ENCODE measurements around the gene OR2T10. TPM values are rescaled to one million over a fixed set of nuclear protein-coding genes. Genes with fewer than 3 reads are reported as not detected.
"Not testable (repeated sequence)": the region's sequence is repeated elsewhere in the genome, so short reads cannot be mapped to it uniquely, and the experiment has no call there.

The OR2T10 gene
- total and polyA plus RNA-seq, 2 of the 8 experiments (the other 6 are each of a cell fraction or from before 2014, with no cell fraction given) = not detected

DNA sequence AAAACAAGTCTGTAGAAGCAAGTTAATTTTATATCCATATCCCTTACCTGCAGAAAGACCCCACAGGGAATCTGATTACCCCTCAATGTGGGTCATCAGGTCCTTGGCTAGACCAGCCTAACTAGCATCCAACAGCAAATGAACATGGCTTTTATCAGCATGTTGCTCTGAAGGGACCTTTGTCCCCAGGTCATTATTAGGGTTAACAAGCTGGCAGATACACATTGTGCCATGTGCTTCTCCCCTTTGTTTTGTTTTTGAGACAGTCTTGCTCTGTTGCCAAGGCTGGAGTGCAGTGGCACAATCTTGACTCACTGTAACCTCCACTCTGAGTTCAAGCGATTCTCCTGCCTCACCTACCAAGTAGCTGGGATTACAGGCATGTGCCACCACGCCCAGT is 37.5 kb upstream of the OR2T10 start, which contains the start of gene OR2T11:
Gene OR2T11 (minus strand): TSS at position 101 of the 400 bp plus-strand sequence. CDS start 7,963 bp downstream, outside the sequence.
- H3K18ac ChIP-seq (ENCODE audit: extremely low read depth, low read length); H3K4me3 ChIP-seq (ENCODE audit: extremely low read depth in 1 of 4, insufficient read depth in 2 of 4, low read depth in 3 of 4, low read length in 4 of 4); H2BK15ac ChIP-seq (ENCODE audit: low read length); H4K91ac ChIP-seq (replicated peaks; ENCODE audit: insufficient read length, low read length); H2BK20ac ChIP-seq (ENCODE audit: low read length); H3K27ac ChIP-seq (ENCODE audit: low read depth, low read length); H3K56ac ChIP-seq (replicated peaks; ENCODE audit: insufficient read length, low read depth, low read length); H2AFZ ChIP-seq (ENCODE audit: low read length); DNase-seq (ENCODE audit: low read depth in 1 of 2, low spot score in 2 of 2); H3K4me2 ChIP-seq (ENCODE audit: insufficient read depth in 1 of 2, low read depth in 2 of 2, low read length in 2 of 2); H2BK120ac ChIP-seq (replicated peaks; ENCODE audit: low read depth, low read length); H4K5ac ChIP-seq (ENCODE audit: insufficient read length, low read depth, low read length); POLR2A ChIA-PET (ENCODE audit: partially characterized antibody); H3K23ac ChIP-seq (ENCODE audit: insufficient read length); H3K14ac ChIP-seq (ENCODE audit: insufficient read length); H2AK5ac ChIP-seq (ENCODE audit: low read depth, low read length); H3K79me1 ChIP-seq (ENCODE audit: low read depth, low read length); H3K23me2 ChIP-seq (ENCODE audit: low read depth, low read length); FAIRE-seq; H3K36me3 ChIP-seq (ENCODE audit: control insufficient read depth in 2 of 4, insufficient read depth in 4 of 4, low read length in 3 of 4); H3K4me1 ChIP-seq (replicated peaks in 1 of 4; ENCODE audit: control insufficient read depth in 3 of 4, insufficient read depth in 4 of 4, low read length in 3 of 4); H4K8ac ChIP-seq (ENCODE audit: extremely low read depth, insufficient read depth, low read length); H3K9ac ChIP-seq (replicated peaks in 1 of 4; ENCODE audit: extremely low read depth in 1 of 4, low read depth in 3 of 4, low read length in 3 of 4); H3K79me2 ChIP-seq (ENCODE audit: control insufficient read depth in 1 of 2, insufficient read depth in 2 of 2, low read length in 2 of 2); H2BK12ac ChIP-seq (ENCODE audit: low read depth, low read length); H3K4ac ChIP-seq (replicated peaks; ENCODE audit: insufficient read length, low read depth, low read length); CTCF ChIA-PET (ENCODE audit: partially characterized antibody); H3K27me3 ChIP-seq (replicated peaks in 1 of 4; ENCODE audit: control insufficient read depth in 3 of 4, extremely low read depth in 1 of 4, insufficient read depth in 3 of 4, low read length in 3 of 4); H2BK5ac ChIP-seq (ENCODE audit: low read depth, low read length); H4K20me1 ChIP-seq (replicated peaks in 1 of 2; ENCODE audit: control insufficient read depth in 1 of 2, insufficient read depth in 2 of 2, low read length in 2 of 2): not testable (repeated sequence)
- no CpG with 5 or more reads among the region's 2 CpGs for WGBS, 2 experiments (ENCODE audit: extremely low coverage in 1 of 2, insufficient coverage in 1 of 2, insufficient read length in 1 of 2, insufficient replicate concordance in 2 of 2, low coverage in 1 of 2, low lambda C conversion rate in 2 of 2, missing lambda C conversion rate in 1 of 2)
- H3K9me3 ChIP-seq (ENCODE audit: insufficient read depth in 2 of 2, low read depth in 1 of 2, low read length in 1 of 2) = peaks cover 15 to 19% of the 10 kb centered on the region in 2 experiments

All from H1 (cell line).